PFSK-1 (cell line): ENCODE results near the gene PRKAR1B.

Experiments used
- FOXP2 ChIP-seq: optimal IDR thresholded peaks from 2 replicates; pipeline ENCODE3; 2011; ENCODE audit warnings: borderline replicate concordance, control low read depth, inconsistent platforms; ENCODE audit not compliant: insufficient read depth; ENCODE audit errors: extremely low read length, extremely low read depth
- POLR2AphosphoS5 ChIP-seq: IDR thresholded peaks from 2 replicates; pipeline ENCODE4 v1.6.1; 2012; ENCODE audit warnings: low read depth, mild to moderate bottlenecking, control low read depth, low read length, moderate library complexity
- REST ChIP-seq, 2 experiments: IDR thresholded peaks; 2 replicates each; pipeline versions ENCODE4 v1.6.1 to v1.8.0; 2011 to 2012; ENCODE audit warnings: low read depth in 2 of 2, low read length in 2 of 2, control low read depth in 1 of 2, inconsistent platforms in 1 of 2, mild to moderate bottlenecking in 1 of 2, moderate library complexity in 1 of 2; ENCODE audit not compliant: insufficient read depth in 1 of 2
- SIN3A ChIP-seq: IDR thresholded peaks from 2 replicates; pipeline ENCODE4 v1.6.1; 2012; ENCODE audit warnings: mild to moderate bottlenecking, low read length, moderate library complexity, borderline replicate concordance; ENCODE audit not compliant: insufficient read depth
- TAF1 ChIP-seq: IDR thresholded peaks from 2 replicates; pipeline ENCODE4 v1.6.1; 2012; ENCODE audit warnings: low read length, control low read depth, borderline replicate concordance; ENCODE audit not compliant: insufficient read depth

DNA sequence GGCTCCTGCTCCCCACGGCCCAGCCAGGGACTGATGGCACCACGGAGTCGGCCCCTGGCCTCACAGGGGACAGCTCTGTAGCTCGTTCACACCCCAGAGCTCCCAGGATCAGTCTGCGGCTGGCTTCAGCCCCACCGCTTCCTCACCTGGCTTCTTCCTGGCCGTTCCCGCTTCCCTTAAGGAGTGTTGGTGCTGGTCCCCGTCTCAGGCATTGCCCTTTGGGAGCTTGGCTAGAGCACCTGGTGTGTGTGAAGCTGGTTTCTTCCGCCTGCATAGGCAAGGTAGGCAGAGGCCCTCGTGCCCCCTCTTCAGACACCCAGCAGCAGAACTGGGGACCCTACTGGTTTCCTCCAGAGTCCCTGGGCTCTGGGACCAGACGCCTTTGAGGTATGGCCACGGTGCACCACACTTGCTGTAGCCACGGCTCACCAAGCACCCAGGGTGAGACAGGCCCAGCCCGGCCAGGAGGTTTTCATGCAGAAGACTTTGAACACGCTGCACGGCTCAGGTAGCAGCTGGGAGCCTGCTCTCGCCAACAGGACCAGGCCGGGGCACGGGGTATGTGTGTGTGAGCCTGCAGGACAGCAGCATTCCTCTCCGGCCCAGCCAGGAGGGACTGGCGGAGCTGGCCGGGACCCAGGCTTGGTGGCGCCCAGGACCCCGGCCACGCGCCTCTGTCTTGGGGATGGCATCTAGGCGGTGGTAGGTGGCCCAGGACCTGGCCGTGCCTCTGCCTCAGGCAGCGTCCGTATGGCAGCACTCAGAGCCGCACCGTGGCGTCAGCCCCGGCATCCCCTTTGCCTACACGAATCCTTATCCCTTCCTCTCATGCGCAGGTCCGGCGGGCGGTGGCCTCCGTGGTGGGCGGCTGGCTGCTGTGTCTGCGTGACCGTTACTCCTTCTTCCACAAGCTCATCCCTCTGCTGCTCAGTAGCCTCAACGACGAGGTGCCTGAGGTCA lies 13.2 kb upstream of the PRKAR1B start:
- TF ChIP-seq TAF1, result no peak
- no peak for TF ChIP-seq REST (IDR thresholded peaks at IDR 0.05; ENCODE audit: insufficient read depth in 1 of 2, low read depth in 2 of 2, low read length in 2 of 2)
- TF ChIP-seq POLR2AphosphoS5, result no peak
- no peak for TF ChIP-seq SIN3A
- TF ChIP-seq FOXP2, result no peak
